Measurements from ENCODE around the gene SLC29A3. TPM values are rescaled to one million over a fixed set of nuclear protein-coding genes. Genes with fewer than 3 reads are reported as not detected.

The SLC29A3 gene
- total RNA-seq, 3 donors from 2014 or later (not counting 1 experiment from before 2014, with no cell fraction given), result 4.0 to 6.6 (median 5.3) TPM

GRCh38 chr10:71278691-71279588, 40.1 kb upstream of the SLC29A3 start:
- Histone ChIP-seq H3K27me3 (ENCODE audit: control insufficient read depth, insufficient read depth, low read length) (no peaks in the 10 kb centered on the region), H3K4me1 (ENCODE audit: control insufficient read depth, insufficient read depth, low read length) (no peaks in the 10 kb centered on the region), H3K4me3 (ENCODE audit: low read length) (no peak overlapping the region), H3K36me3 (ENCODE audit: control insufficient read depth, insufficient read depth, low read length) (no peaks in the 10 kb centered on the region), H3K27ac (ENCODE audit: low read length) (no peak overlapping the region), H3K9me3 (ENCODE audit: control insufficient read depth, insufficient read depth, low read length) (no peaks in the 10 kb centered on the region)
- WGBS (ENCODE audit: insufficient coverage), result 79% methylated on average over 18 of the region's 19 CpGs
- intact Hi-C loops (cut with micrococcal nuclease), result no loop called here
- Mint-ChIP-seq H3K9me3 (no peaks in the 10 kb centered on the region), H3K4me3 (no peak overlapping the region), H3K27ac (no peak overlapping the region), H3K36me3 (no peaks in the 10 kb centered on the region), H3K4me1 (no peaks in the 10 kb centered on the region), H3K27me3 (ENCODE audit: low read depth in 2 of 2) (no peaks in the 10 kb centered on the region)
- TF ChIP-seq, protein P1, sequence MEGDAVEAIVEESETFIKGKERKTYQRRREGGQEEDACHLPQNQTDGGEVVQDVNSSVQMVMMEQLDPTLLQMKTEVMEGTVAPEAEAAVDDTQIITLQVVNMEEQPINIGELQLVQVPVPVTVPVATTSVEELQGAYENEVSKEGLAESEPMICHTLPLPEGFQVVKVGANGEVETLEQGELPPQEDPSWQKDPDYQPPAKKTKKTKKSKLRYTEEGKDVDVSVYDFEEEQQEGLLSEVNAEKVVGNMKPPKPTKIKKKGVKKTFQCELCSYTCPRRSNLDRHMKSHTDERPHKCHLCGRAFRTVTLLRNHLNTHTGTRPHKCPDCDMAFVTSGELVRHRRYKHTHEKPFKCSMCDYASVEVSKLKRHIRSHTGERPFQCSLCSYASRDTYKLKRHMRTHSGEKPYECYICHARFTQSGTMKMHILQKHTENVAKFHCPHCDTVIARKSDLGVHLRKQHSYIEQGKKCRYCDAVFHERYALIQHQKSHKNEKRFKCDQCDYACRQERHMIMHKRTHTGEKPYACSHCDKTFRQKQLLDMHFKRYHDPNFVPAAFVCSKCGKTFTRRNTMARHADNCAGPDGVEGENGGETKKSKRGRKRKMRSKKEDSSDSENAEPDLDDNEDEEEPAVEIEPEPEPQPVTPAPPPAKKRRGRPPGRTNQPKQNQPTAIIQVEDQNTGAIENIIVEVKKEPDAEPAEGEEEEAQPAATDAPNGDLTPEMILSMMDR (IDR thresholded peaks at IDR 0.05), result no peak
- ATAC-seq (no peak), DNase-seq (no peak)

DNA sequence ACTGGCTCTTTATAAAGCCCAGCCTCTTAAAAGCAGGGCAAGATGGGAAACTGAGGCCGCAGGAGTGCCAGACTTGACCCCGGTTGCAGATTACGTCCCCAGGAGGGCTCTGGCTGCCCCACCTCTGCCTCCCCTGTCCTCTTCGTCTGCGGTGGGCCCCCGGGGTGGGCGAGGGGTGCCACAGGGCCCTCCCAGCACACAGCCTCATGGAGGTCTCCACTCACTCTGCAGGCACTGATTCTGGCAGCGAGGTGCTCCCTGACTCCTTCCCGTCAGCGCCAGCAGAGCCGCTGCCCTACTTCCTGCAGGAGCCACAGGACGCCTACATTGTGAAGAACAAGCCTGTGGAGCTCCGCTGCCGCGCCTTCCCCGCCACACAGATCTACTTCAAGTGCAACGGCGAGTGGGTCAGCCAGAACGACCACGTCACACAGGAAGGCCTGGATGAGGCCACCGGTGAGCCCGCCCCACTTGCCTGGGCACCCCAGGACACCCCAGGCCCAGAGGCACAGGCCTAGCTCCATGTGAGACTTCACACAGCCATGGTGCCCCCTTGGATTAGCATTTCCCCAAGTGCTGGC, 39.4 kb upstream of the SLC29A3 start:
- Histone ChIP-seq H3K27me3 (ENCODE audit: control insufficient read depth, insufficient read depth, low read length) (no peaks in the 10 kb centered on the region), H3K36me3 (ENCODE audit: control insufficient read depth, insufficient read depth, low read length) (no peaks in the 10 kb centered on the region), H3K9me3 (ENCODE audit: control insufficient read depth, insufficient read depth, low read length) (no peaks in the 10 kb centered on the region), H3K27ac (ENCODE audit: low read length) (no peak overlapping the region), H3K4me3 (ENCODE audit: low read length) (no peak overlapping the region), H3K4me1 (ENCODE audit: control insufficient read depth, insufficient read depth, low read length) (no peaks in the 10 kb centered on the region)
- DNase-seq, result no peak
- no peaks in the 10 kb centered on the region for H3K4me1 Mint-ChIP-seq
- no peaks in the 10 kb centered on the region for H3K36me3 Mint-ChIP-seq
- TF ChIP-seq, protein P1 (IDR thresholded peaks at IDR 0.05), result no peak
- H3K27me3 Mint-ChIP-seq (ENCODE audit: low read depth in 2 of 2), result no peaks in the 10 kb centered on the region
- H3K27ac Mint-ChIP-seq, result no peak overlapping the region
- intact Hi-C loops (cut with micrococcal nuclease), result no loop called here
- H3K9me3 Mint-ChIP-seq, result no peaks in the 10 kb centered on the region
- 84% methylated on average over 22 of the region's 22 CpGs for WGBS (ENCODE audit: insufficient coverage)
- no peak overlapping the region for H3K4me3 Mint-ChIP-seq
- ATAC-seq, result no peak

- Histone ChIP-seq H3K4me1 (ENCODE audit: control insufficient read depth, insufficient read depth, low read length) (no peaks in the 10 kb centered on the region), H3K27me3 (ENCODE audit: control insufficient read depth, insufficient read depth, low read length) (no peaks in the 10 kb centered on the region), H3K9me3 (ENCODE audit: control insufficient read depth, insufficient read depth, low read length) (no peaks in the 10 kb centered on the region), H3K27ac (ENCODE audit: low read length) (no peak overlapping the region), H3K36me3 (ENCODE audit: control insufficient read depth, insufficient read depth, low read length) (no peaks in the 10 kb centered on the region), H3K4me3 (ENCODE audit: low read length) (no peak overlapping the region)
- WGBS (ENCODE audit: insufficient coverage), result 79% methylated on average over 5 of the region's 5 CpGs
- ATAC-seq, result no peak
- intact Hi-C loops (cut with micrococcal nuclease), result no loop called here
- H3K36me3 Mint-ChIP-seq, result no peaks in the 10 kb centered on the region
- TF ChIP-seq, protein P1 (IDR thresholded peaks at IDR 0.05), result no peak
- no peaks in the 10 kb centered on the region for H3K9me3 Mint-ChIP-seq
- no peaks in the 10 kb centered on the region for H3K27me3 Mint-ChIP-seq (ENCODE audit: low read depth in 2 of 2)
- H3K27ac Mint-ChIP-seq, result no peak overlapping the region
- no peaks in the 10 kb centered on the region for H3K4me1 Mint-ChIP-seq
- no peak for DNase-seq
- no peak overlapping the region for H3K4me3 Mint-ChIP-seq
These were observed 38.8 kb upstream of the SLC29A3 start for GRCh38 chr10:71280216-71280615.

All from natural killer cell (primary cell).